Subcutaneous abdominal adipose tissue (tissue), 5 donors: Measurements from ENCODE around the gene ASPHD1.
A peak's percentile ranks its signal among the peaks of the same experiment; 100 is the strongest.

Source experiments
- H3K27ac ChIP-seq: one replicate; pipeline ENCODE4 v1.7.0; 2013; ENCODE audit warnings: low read depth, mild to moderate bottlenecking, inconsistent platforms, low read length, moderate library complexity
- H3K27me3 ChIP-seq, 5 donors: one replicate each; pipeline ENCODE4 v1.7.0; 2013; ENCODE audit warnings: low read length in 5 of 5, inconsistent platforms in 1 of 5; ENCODE audit not compliant: control insufficient read depth in 5 of 5, insufficient read depth in 4 of 5
- H3K36me3 ChIP-seq, 5 donors: one replicate each; pipeline ENCODE4 v1.7.0; 2013; ENCODE audit warnings: low read length in 5 of 5; ENCODE audit not compliant: control insufficient read depth in 5 of 5, insufficient read depth in 5 of 5
- H3K4me1 ChIP-seq, 5 donors: one replicate each; pipeline ENCODE4 v1.7.0; 2013; ENCODE audit warnings: low read length in 5 of 5, mild to moderate bottlenecking in 3 of 5, moderate library complexity in 1 of 5; ENCODE audit not compliant: control insufficient read depth in 5 of 5, insufficient read depth in 5 of 5
- H3K4me3 ChIP-seq, 5 donors: one replicate each; pipeline ENCODE4 v1.7.0; 2013; ENCODE audit warnings: low read length in 5 of 5, low read depth in 1 of 5
- H3K9ac ChIP-seq, 5 donors: one replicate each; pipeline ENCODE4 v1.7.0; 2013; ENCODE audit warnings: low read length in 5 of 5, mild to moderate bottlenecking in 4 of 5, moderate library complexity in 3 of 5
- H3K9me3 ChIP-seq, 5 donors: one replicate each; pipeline ENCODE4 v1.7.0; 2013; ENCODE audit warnings: low read length in 5 of 5; ENCODE audit not compliant: control insufficient read depth in 5 of 5
- donor health status: healthy.
- donor health status: healthy.
- donor health status: healthy.
- donor health status: healthy.
- donor health status: healthy.

ASPHD1 gene

DNA sequence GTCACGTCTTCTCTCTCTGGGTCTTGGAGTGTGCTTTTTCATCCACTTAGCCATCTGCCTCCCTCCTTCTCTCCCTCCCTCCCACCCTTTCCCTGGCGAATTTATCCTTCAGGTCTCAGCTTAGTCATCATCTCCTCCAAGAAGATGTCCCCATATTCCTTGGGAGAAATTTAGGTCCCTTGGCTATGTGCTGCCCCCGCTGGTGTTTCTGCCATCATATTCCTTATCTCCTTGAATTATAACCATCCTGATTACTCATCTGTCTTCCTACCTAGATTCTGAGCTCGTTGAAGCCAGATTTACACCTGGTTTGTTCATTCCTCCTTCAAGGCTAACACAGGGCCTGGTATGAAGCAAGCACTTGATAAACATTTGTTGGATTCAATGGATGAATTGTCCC, 5.9 kb upstream of the ASPHD1 start:
- no peak overlapping the region for H3K4me3 ChIP-seq
- no peaks in the 10 kb centered on the region for H3K9me3 ChIP-seq
- H3K9ac ChIP-seq, result no peak overlapping the region
- peaks cover 0 to 5% (median 0%) of the 10 kb centered on the region in 5 donors for H3K4me1 ChIP-seq
- no peak overlapping the region for H3K27ac ChIP-seq
- peaks cover 8 to 21% (median 17%) of the 10 kb centered on the region in 5 donors for H3K27me3 ChIP-seq
- H3K36me3 ChIP-seq, result no peaks in the 10 kb centered on the region

DNA sequence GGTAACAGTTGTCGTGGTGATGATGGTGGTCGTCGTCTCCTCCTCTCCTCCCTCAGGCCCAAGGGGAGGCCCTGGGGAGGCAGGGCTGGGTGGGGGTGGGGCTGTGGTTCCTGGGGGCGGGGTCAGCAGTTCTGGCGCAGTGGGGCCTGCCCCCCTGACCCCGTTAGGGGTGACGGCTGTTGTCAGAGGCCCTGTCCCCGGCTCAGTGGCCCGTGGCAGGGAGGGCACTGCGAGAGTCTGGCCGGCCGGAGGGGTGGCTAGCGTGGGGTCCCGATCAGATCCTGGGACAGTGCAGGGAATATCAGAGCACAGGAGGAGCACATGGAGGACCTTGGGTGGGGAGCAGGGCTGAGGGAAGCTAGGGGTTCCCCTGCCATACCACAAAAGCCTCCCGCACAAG, 3.4 kb upstream of the ASPHD1 start:
- Histone ChIP-seq H3K27me3 (peaks cover 8 to 25% (median 19%) of the 10 kb centered on the region in 5 donors), H3K9ac (no peak overlapping the region), H3K27ac (no peak overlapping the region)

DNA sequence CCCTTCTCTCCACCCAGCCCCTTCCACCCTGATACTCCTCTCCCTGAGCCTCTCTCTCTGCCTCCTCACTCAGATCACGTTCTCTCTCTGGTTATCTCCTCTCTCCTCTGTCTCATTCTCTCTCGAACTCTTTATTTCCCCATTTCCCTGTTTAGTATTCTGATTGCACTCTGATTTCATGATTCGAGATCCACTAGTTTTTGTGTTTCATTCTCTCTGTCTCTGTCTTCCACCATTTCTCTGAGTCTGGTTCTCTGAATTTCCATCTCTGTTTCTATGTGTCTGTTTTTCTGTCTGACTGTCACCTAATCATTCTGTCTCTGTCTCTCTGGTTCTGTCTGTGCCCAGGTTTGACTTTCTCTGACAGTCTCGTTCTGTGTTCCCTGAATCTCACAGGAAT, 3.0 kb upstream of the ASPHD1 start:
- peaks cover 8 to 25% (median 19%) of the 10 kb centered on the region in 5 donors for H3K27me3 ChIP-seq

More for the DNA sequence above, 3.4 kb upstream of the ASPHD1 start:
- no peaks in the 10 kb centered on the region for H3K36me3 ChIP-seq
- H3K4me1 ChIP-seq, result peaks cover 0 to 17% (median 11%) of the 10 kb centered on the region in 5 donors
- H3K9me3 ChIP-seq, result no peaks in the 10 kb centered on the region
- no peak overlapping the region for H3K4me3 ChIP-seq

DNA sequence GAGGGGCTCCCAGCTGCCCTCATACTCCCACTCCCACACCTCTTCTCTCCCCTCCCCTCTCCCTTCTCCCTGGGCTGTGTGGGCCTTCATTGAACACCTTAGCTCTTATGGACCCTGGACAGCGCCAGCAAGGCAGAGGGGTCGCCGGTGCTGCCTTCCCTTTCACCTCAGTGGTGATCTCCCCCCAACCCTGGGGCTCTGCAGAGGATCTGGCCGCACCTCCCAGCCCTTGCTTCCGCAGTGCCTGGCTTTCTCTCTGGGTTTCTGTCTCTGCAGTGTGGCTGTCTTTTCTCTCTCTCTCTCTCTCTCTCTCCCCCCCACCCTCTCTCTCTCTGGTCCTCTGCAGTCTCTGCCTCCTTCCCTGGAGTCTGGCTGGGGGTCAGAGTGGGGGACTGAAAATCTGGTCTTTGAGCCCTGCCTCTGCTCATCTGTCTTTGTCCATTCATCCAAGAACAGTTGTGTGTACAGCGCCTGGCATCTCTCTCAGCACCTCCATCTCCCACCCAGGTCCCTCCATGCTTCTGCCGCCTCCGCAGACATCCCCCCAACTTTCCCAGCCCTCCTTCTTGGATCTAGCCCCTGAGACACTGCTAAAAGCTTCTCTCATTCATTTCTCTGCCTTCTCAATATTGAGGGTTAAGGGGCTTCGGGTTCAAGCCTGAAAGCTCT, 2.0 kb upstream of the ASPHD1 start:
- Histone ChIP-seq H3K4me1 (peaks cover 0 to 17% (median 11%) of the 10 kb centered on the region in 5 donors), H3K9ac (no peak overlapping the region), H3K9me3 (no peaks in the 10 kb centered on the region), H3K4me3 (no peak overlapping the region), H3K27me3 (peaks cover 8 to 25% (median 19%) of the 10 kb centered on the region in 5 donors), H3K27ac (no peak overlapping the region), H3K36me3 (no peaks in the 10 kb centered on the region)

More for the DNA sequence above, 3.0 kb upstream of the ASPHD1 start:
- Histone ChIP-seq H3K4me3 (no peak overlapping the region), H3K9ac (no peak overlapping the region), H3K27ac (no peak overlapping the region), H3K9me3 (no peaks in the 10 kb centered on the region), H3K36me3 (no peaks in the 10 kb centered on the region), H3K4me1 (peaks cover 0 to 17% (median 11%) of the 10 kb centered on the region in 5 donors)

DNA sequence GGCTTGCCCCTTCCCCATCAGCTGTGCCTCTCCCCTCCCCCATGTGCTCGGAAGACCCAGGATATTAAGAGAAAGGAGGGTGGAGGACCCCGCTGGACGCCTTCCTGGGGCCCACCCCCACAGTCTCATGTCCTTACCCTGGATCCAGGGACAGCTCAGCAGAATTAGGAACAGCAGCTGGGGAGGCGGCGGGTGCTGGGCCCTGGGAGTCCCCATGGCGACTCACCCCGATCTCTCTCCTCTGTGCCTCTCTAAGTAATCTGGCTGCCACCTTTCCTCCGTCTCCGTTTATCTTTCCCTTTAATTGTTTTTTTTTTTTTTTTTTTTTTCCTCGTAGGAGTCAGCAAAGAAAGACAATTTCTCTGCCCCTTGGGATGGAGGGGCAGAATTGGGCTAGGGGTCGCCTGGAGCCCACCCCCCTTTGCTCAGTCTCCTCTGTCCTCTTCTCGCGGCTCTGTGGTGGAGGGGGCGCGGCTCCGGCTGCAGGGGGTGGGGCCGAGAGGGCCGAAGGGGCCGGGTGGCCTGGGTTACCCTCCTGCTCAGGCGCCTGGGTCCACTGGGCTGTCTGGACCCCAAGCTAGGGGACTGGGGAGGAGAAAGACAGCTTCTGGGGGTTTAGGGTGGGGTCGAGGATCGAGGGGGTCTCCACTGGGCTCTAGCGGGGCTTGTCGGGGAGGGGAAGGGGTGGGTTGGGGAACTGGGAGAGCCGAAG, 1.3 kb upstream of the ASPHD1 start:
- Histone ChIP-seq H3K27ac (no peak overlapping the region), H3K4me3 (peak overlapping the region in 1 of 5 donors; percentile 62), H3K9me3 (no peaks in the 10 kb centered on the region), H3K4me1 (peaks cover 0 to 17% (median 11%) of the 10 kb centered on the region in 5 donors), H3K36me3 (no peaks in the 10 kb centered on the region), H3K9ac (no peak overlapping the region), H3K27me3 (peaks cover 8 to 25% (median 19%) of the 10 kb centered on the region in 5 donors)

DNA sequence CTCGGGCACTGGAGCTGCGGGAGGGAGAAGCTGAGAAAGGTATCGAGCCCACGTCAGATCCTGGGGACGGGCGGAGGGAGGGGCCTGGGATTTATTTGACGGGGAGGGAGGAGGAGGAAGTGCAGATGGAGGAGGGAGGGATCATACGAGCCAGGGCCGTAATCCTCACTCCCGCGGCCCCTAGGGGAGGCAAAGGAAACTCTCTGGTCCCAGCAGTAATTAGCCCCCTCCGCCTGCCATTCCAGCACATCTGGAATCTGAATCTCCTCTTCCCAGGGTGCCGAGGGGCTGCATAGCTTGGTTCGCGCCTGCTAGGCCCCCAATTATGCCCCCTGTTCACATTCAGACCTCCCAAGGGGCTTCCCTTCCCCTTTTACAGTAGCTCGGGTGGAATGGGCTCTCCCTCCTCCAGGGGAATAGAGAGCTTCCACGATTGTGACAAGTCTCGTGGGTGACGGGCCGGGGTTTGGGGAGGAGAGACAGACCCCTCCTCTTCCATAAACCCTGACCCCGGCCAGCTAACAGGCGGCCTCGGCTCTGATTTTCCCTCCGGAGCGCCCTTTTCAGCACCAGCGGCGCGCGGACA, 679 bp upstream of the ASPHD1 start, which contains the start of gene SEZ6L2:
SEZ6L2 (minus strand) TSS at position 35 of the 586 bp plus-strand sequence. CDS start 531 bp downstream, outside the sequence.
- H3K4me1 ChIP-seq, result peaks cover 0 to 17% (median 11%) of the 10 kb centered on the region in 5 donors
- peaks cover 8 to 25% (median 19%) of the 10 kb centered on the region in 5 donors for H3K27me3 ChIP-seq
- no peak within 1 kb of the TSS for H3K9ac ChIP-seq
- no peaks in the 10 kb centered on the region for H3K9me3 ChIP-seq
- H3K27ac ChIP-seq, result no peak within 1 kb of the TSS
- H3K36me3 ChIP-seq, result no peaks in the 10 kb centered on the region
- peak within 1 kb of the TSS; percentile 50 to 62 (median 56) for H3K4me3 ChIP-seq

DNA sequence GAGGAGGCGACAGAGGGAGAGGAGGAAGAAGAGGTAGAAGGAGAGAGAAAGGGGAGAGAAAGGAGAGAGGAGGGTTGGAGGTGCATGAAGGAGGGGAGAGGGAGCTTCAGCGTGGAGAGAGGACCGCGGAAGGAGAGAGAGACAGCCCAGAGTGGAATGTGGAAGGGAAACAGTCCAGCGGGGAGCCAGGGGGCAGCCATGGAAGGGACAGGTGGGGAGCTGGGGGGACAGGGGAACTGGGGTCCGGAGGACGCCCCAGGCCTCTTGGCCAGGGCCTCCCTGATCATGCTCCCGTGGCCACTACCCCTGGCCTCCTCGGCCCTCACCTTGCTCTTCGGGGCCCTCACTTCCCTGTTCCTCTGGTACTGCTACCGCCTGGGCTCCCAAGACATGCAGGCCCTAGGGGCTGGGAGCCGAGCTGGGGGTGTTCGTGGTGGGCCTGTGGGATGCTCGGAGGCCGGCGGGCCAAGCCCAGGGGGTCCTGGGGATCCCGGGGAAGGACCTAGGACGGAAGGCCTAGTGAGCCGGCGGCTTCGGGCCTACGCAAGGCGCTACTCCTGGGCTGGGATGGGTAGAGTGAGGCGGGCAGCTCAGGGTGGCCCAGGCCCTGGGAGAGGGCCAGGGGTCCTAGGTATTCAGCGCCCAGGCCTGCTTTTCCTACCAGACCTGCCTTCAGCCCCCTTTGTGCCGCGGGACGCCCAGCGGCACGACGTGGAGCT, 759 bp downstream of the ASPHD1 start:
- no peaks in the 10 kb centered on the region for H3K36me3 ChIP-seq
- H3K27ac ChIP-seq, result no peak overlapping the region
- peaks cover 8 to 25% (median 19%) of the 10 kb centered on the region in 5 donors for H3K27me3 ChIP-seq
- peak overlapping the region in 4 of 5 donors; percentile 50 to 62 (median 56) for H3K4me3 ChIP-seq
- H3K4me1 ChIP-seq, result peaks cover 0 to 17% (median 11%) of the 10 kb centered on the region in 5 donors
- no peak overlapping the region for H3K9ac ChIP-seq
- no peaks in the 10 kb centered on the region for H3K9me3 ChIP-seq

DNA sequence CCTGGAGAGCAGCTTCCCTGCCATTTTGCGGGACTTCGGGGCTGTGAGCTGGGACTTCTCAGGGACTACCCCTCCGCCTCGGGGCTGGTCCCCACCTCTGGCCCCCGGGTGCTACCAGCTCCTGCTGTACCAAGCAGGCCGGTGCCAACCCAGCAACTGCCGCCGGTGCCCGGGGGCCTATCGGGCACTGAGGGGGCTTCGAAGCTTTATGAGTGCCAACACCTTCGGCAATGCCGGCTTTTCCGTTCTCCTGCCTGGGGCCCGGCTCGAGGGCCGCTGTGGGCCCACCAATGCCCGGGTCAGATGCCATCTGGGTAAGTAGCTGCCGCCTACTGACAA, 1.3 kb downstream of the ASPHD1 start:
- no peak overlapping the region for H3K27ac ChIP-seq
- H3K36me3 ChIP-seq, result peaks cover 0 to 3% (median 3%) of the 10 kb centered on the region in 5 donors
- H3K9ac ChIP-seq, result no peak overlapping the region
- H3K4me3 ChIP-seq, result no peak overlapping the region
- H3K27me3 ChIP-seq, result peaks cover 8 to 24% (median 18%) of the 10 kb centered on the region in 5 donors
- H3K9me3 ChIP-seq, result no peaks in the 10 kb centered on the region
- peaks cover 0 to 17% (median 11%) of the 10 kb centered on the region in 5 donors for H3K4me1 ChIP-seq

DNA sequence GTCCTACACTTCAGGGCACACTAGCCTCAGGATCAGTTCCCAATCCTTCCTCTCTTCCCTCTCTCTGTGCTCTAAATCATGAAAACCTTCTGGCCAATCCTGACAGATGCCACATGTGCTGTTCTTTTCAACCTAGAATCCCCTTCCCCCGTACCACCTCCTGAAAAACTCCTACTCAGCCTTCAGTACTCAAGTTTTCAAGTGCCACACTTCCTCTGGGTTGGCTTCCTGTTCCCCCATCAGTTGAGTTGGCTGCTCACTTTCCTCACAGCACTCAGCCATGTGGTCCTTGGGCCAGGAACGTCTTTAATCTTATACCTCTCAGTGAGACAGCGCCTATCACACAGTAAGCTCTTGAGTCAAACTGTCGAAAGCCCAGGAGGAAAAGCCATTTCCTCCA, 3.3 kb downstream of the ASPHD1 start:
- H3K27me3 ChIP-seq, result peaks cover 0 to 8% (median 6%) of the 10 kb centered on the region in 5 donors
- no peak overlapping the region for H3K4me3 ChIP-seq
- H3K9ac ChIP-seq, result no peak overlapping the region
- no peak overlapping the region for H3K27ac ChIP-seq
- H3K36me3 ChIP-seq, result peaks cover 0 to 9% (median 4%) of the 10 kb centered on the region in 5 donors
- peaks cover 0 to 17% (median 11%) of the 10 kb centered on the region in 5 donors for H3K4me1 ChIP-seq
- no peaks in the 10 kb centered on the region for H3K9me3 ChIP-seq
